Kidney glomerular epithelial cell (primary cell): Measurements from ENCODE around the gene ALOX15B.
"Not testable (repeated sequence)": the region's sequence is repeated elsewhere in the genome, so short reads cannot be mapped to it uniquely, and the experiment has no call there.

ENCODE experiments used
- DNase-seq: peaks from one replicate; lab custom pipeline; 2025; lab: John Stamatoyannopoulos, UW

The ALOX15B gene

GRCh38 chr17:8013731-8014557, 24.9 kb upstream of the ALOX15B start:
- no peak for DNase-seq

DNA sequence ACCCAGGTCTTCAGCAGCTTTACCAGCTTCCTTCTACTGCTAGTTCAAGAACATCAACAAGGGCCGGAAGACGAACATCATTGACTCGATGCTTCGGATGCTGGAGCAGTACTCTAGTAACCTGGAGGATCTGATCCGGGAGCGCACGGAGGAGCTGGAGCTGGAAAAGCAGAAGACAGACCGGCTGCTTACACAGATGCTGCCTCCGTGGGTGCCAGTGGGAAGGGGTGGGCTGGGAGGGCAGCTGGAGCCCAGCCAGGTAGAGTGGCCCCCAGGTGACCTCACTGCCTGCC, 24.4 kb upstream of the ALOX15B start:
- DNase-seq = no peak

DNA sequence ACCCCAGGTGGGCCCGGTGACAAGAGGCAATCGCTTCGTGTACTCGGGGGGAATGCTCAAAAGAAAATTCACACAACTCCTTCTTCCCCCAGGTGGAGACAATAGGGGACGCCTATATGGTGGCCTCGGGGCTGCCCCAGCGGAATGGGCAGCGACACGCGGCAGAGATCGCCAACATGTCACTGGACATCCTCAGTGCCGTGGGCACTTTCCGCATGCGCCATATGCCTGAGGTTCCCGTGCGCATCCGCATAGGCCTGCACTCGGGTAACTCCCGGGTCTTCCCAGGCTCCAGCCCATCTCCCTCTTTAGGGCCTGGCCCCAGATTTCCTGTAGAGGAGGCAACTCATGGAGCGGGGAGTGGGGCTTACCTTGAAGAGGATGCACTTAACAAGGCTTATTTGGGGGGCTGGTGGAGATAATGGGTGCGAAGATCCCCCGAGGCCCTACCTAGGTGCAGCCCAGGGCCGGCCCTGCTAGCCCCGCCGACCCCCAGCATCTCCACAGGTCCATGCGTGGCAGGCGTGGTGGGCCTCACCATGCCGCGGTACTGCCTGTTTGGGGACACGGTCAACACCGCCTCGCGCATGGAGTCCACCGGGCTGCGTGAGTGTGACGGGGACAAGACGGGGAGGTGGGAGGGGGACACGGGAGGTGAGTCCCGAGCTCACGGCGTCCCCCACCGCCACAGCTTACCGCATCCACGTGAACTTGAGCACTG, 23.5 kb upstream of the ALOX15B start:
- no peak for DNase-seq

DNA sequence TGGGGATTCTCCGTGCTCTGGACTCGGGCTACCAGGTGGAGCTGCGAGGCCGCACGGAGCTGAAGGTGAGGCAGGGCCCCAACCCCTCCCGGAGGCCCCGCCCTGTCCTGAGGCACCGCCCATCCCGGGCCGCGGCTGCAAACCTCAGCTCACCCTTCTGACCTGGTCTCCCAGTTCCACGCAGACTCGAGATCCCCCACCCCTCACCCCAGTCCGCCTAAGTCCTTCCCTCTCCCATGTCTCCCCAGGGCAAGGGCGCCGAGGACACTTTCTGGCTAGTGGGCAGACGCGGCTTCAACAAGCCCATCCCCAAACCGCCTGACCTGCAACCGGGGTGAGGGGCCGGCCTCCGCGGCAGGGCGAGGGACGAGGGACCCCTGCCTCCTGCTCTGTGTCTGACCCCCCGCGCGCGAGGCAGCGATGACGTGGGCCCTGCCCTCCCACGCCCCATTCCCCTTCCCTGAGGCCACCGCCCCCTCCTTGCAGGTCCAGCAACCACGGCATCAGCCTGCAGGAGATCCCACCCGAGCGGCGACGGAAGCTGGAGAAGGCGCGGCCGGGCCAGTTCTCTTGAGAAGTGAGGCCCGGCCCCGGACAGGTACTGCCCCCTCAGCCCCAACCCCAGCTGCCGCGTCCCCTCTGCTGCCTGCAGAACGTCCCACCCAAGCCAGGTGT, 22.8 kb upstream of the ALOX15B start:
- DNase-seq = no peak

- peak; percentile 30 for DNase-seq
These were observed 22.0 kb upstream of the ALOX15B start for GRCh38 chr17:8016632-8017424.

GRCh38 chr17:8018436-8018835, 20.4 kb upstream of the ALOX15B start:
- DNase-seq = no peak

DNA sequence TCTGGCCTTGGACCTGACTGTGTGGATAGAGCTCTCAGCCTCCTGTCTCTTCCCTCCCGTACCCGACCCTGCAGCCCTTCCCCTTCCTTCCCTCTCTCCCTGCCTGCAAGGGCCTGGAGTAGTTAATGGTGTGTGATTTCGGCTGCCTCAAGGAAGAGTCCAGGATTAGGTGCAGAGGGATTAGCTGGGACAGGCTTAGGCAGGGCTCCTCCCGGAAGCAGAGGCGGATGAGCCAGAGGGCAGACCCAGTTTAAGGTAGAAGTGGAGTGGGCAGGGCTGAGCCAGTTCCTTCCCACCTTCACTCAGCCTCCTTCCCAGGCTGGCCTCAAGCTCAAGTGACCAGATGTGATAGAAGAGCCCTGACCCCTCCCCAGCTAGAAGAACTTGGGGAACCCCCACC, 19.7 kb upstream of the ALOX15B start:
- DNase-seq = no peak

- DNase-seq = peak; percentile 68
These were observed 18.9 kb upstream of the ALOX15B start for GRCh38 chr17:8019665-8020650.

- DNase-seq = no peak
These were observed 17.9 kb upstream of the ALOX15B start for GRCh38 chr17:8020776-8021564.

DNA sequence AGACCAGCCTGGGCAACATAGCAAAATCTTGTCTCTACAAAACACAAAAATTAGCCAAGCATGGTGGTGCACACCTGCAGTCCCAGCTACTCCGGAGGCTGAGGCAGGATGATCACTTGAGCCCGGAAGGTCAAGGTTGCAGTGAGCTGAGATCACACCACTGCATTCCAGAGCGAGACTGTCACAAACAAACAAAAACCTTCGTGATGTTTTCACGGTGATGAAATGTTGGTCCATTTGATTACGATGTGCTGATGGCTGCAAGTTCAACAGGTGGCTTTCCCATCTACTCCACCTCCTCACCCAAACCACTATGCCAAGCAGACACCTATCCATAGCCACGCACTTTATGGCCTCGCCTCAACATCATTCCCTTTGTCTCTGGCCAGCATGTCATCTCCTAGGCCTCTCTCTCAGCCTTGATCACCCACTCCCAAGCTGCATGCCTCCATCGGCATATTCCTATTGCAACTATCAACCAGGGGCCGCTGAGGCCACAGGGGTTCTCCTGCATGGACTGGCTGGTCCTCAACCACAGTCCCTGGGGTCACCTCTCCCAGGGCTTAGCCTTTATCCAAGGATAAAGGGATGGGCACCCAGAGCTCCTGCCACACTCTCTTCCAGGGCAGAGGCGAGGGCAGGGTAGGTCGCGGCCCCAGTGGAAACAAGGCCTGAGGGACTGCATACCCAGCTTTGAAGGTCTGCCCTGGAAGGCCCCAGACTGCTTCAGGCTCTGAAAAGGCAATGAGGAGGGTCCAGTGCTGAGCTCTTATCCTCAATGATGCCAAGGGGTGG, 17.1 kb upstream of the ALOX15B start:
- DNase-seq = no peak

DNA sequence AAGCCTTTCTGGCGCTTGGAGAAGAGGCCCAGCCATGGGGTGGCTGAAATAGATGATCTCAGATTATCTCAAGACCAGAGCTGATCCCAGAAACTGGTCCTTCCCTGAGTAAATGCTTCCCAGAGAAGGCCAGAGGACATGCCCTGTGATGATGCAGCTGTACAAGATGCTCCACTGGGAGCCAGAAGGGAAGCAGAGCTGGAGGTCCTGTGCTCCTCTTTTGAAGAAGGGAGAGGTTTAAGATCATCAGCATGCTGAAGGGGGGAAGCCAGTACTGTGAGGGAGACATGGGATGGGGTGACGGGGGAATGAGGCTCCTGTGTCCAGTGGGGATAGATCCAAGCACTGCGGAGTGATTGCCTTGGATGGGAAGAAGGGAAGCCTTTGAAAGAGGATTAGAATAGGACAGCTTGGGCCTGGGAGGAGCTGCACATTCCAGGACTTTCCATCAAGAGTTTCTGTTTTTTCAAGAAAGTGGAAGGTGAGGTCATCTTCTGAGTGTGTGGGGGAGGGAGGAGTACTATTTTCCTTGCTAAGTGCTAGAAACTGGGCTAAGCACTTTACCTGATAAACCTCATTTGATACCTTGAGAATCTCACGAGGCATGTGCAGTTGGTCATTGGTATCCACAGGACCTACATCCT, 16.4 kb upstream of the ALOX15B start:
- DNase-seq = peak; percentile 7

DNA sequence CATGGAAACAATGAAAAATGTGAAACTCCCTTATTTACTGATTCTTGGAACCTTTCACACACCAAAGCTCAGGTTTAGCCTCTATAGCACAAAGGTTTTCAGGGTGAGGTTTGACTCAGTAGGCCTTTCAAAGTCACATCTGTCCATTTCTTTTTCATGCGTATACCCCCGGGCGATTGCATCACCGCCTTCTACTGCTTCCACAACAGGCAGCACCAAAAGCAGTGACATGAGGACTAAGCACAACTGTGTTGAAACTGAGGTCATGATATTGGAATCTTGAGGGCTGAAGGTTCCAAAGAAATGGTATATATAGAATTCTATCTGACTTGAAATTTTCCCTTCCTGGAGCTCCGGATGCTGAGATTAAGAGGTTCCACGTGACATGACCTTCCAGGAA, 14.7 kb upstream of the ALOX15B start:
- not testable (repeated sequence) for DNase-seq

GRCh38 chr17:8025176-8025911, 13.5 kb upstream of the ALOX15B start:
- DNase-seq = no peak

DNA sequence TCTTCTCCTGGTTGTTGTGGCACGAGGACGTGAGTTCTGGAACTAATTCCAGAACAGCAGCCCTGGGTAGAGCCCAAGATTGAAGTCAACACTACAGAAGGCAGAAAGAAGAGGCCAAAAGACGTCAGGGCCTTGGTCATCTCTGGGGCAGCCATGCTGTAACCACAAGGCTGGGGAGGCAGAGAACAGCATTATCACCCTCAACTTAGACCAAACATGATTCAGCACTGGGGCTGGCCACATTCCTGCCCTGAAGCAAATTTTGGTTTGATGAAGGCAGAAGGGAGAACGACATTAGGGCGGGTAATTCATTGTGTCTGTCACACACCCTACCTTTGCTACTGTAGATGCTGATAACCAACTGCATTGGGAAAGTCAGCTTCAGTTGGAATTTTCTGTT, 9.7 kb upstream of the ALOX15B start:
- DNase-seq = no peak

GRCh38 chr17:8031261-8031661, 7.6 kb upstream of the ALOX15B start:
- DNase-seq = no peak

DNA sequence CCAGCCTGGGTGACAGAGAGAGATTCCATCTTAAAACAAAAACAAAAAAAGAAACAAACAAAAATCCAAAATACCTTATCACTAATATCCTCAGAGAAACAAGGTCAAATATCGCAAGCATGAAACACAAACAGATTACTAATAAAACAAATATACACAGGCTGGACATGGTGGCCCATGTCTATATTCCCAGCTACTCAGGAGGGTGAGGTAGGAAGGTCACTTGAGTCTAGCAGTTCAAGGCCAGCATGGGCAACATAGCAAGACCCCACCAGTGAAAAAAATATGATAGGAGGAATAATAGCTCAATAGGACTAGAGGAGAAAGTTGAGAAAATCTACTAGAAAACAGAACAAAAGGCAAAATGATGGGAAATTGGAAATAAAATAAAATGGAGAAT, 6.9 kb upstream of the ALOX15B start:
- no peak for DNase-seq

DNA sequence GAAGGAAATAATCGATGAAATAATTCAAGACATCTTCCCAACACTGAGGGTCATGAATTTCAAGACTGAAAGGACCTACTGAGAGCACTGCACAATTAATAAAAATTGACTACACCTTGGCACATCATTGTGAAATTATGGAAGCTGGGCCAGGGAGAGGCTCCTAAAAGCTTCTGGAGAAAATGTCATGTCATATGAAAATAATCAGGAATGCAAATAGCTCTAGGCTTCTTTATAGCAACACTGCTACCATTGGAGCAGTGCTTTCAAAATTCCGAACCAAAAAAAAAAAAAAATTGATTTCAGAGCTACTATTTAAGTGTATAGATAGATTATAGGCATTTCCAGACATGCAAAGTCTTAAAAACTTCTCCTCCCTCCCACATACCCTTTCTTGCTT, 6.4 kb upstream of the ALOX15B start:
- no peak for DNase-seq

DNA sequence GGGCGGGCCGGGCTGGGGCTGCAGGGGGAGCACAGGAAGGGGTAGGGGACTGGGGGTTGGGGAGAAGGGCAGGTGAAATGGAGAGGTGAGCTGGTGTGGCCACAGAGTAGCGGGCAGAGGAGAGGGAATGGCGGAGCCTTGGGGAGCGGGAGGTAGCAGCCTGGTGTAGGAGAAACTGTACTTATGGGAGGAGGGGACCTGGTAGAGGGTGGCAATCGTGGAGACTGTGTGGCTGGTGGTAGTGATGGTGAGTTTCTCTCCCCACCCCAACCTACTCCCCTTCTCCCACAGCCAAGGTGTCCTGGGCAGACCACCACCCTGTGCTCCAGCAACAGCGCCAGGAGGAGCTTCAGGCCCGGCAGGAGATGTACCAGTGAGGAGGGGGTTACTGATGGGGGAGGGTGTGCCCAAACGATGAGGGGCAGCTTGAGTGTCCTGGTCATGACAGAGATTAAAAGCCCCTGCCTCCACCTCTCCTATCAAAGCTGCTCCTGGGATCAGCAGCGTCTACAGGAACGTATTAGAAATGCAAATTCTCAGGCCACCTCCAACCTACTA, 831 bp downstream of the ALOX15B start:
- DNase-seq = no peak
